HG02852 (cell line): ENCODE data around the gene FAM241A.
"Not testable (repeated sequence)": the region's sequence is repeated elsewhere in the genome, so short reads cannot be mapped to it uniquely, and the experiment has no call there.

Experiments used
- ATAC-seq: cut with Tn5 transposase; IDR thresholded peaks from one replicate; pipeline ENCODE4 v1.9.1; 2021; ENCODE audit warnings: mild to moderate bottlenecking, moderate library complexity; ENCODE audit not compliant: unreplicated experiment

Gene FAM241A

GRCh38 chr4:112136551-112136950 lies 8.7 kb upstream of the FAM241A start:
- no peak for ATAC-seq

GRCh38 chr4:112138538-112138937 lies 6.7 kb upstream of the FAM241A start:
- no peak for ATAC-seq

GRCh38 chr4:112140536-112140935 lies 4.7 kb upstream of the FAM241A start:
- no peak for ATAC-seq

GRCh38 chr4:112141366-112142138 lies 3.7 kb upstream of the FAM241A start:
- ATAC-seq, result no peak

- no peak for ATAC-seq
These were observed 3.1 kb upstream of the FAM241A start for GRCh38 chr4:112142182-112142581.

- no peak for ATAC-seq
These were observed 1.5 kb upstream of the FAM241A start for GRCh38 chr4:112143781-112144180.

GRCh38 chr4:112144546-112145325 lies 518 bp upstream of the FAM241A start:
- no peak for ATAC-seq

- ATAC-seq, result peak; percentile 62
These were observed 692 bp downstream of the FAM241A start for GRCh38 chr4:112145790-112146501.

- ATAC-seq, result no peak
These were observed 1.2 kb downstream of the FAM241A start for GRCh38 chr4:112146502-112146813.

- no peak for ATAC-seq
These were observed 2.4 kb downstream of the FAM241A start for GRCh38 chr4:112147697-112148096.

- no peak for ATAC-seq
These were observed 5.7 kb downstream of the FAM241A start for GRCh38 chr4:112150920-112151319.

GRCh38 chr4:112152521-112152920 lies 7.3 kb downstream of the FAM241A start:
- no peak for ATAC-seq

- ATAC-seq, result no peak
These were observed 8.0 kb downstream of the FAM241A start for GRCh38 chr4:112153211-112153791.

GRCh38 chr4:112156112-112156511 lies 10.9 kb downstream of the FAM241A start:
- no peak for ATAC-seq

GRCh38 chr4:112156553-112156952 lies 11.3 kb downstream of the FAM241A start:
- no peak for ATAC-seq

GRCh38 chr4:112163706-112164105 lies 18.5 kb downstream of the FAM241A start:
- not testable (repeated sequence) for ATAC-seq

GRCh38 chr4:112167794-112168193 lies 22.5 kb downstream of the FAM241A start:
- no peak for ATAC-seq

- ATAC-seq, result no peak
These were observed 23.7 kb downstream of the FAM241A start for GRCh38 chr4:112168719-112169500.

- ATAC-seq, result no peak
These were observed 25.3 kb downstream of the FAM241A start for GRCh38 chr4:112170451-112170993.

- not testable (repeated sequence) for ATAC-seq
These were observed 26.0 kb downstream of the FAM241A start for GRCh38 chr4:112171051-112171763.
